ES-I3 (cell line): ENCODE data around the gene INPP5K.
"Not testable (repeated sequence)": the region's sequence is repeated elsewhere in the genome, so short reads cannot be mapped to it uniquely, and the experiment has no call there.

ENCODE experiments used
- H3K36me3 ChIP-seq: 2 replicates; pipeline ENCODE4 v1.6.1; 2013; ENCODE audit warnings: mild to moderate bottlenecking, low read length, control low read depth, moderate library complexity; ENCODE audit not compliant: insufficient read depth
- H3K4me1 ChIP-seq: 2 replicates; pipeline ENCODE4 v1.6.1; 2013; ENCODE audit warnings: mild to moderate bottlenecking, control low read depth, low read length; ENCODE audit not compliant: insufficient read depth
- H3K9ac ChIP-seq: 2 replicates; pipeline ENCODE4 v1.6.1; 2013; ENCODE audit warnings: low read depth, mild to moderate bottlenecking, low read length, moderate library complexity
- H3K9me3 ChIP-seq: 2 replicates; pipeline ENCODE4 v1.6.1; 2013; ENCODE audit warnings: mild to moderate bottlenecking, low read length, moderate library complexity; ENCODE audit not compliant: control insufficient read depth, insufficient read depth

INPP5K gene

GRCh38 chr17:1532836-1533602, 16.6 kb upstream of the INPP5K start:
- Histone ChIP-seq H3K9me3 (no peaks in the 10 kb centered on the region), H3K36me3 (peaks cover 27% of the 10 kb centered on the region), H3K4me1 (no peaks in the 10 kb centered on the region), H3K9ac (no peak overlapping the region)

GRCh38 chr17:1529863-1530262, 13.5 kb upstream of the INPP5K start:
- Histone ChIP-seq H3K36me3 (peaks cover 24% of the 10 kb centered on the region), H3K4me1 (no peaks in the 10 kb centered on the region), H3K9me3 (no peaks in the 10 kb centered on the region), H3K9ac (no peak overlapping the region)

- H3K4me1 ChIP-seq, H3K9me3 ChIP-seq, H3K9ac ChIP-seq, H3K36me3 ChIP-seq: not testable (repeated sequence)
Observed at GRCh38 chr17:1526876-1527275, 10.5 kb upstream of the INPP5K start.

GRCh38 chr17:1522626-1523025, 6.2 kb upstream of the INPP5K start:
- peaks cover 4% of the 10 kb centered on the region; the same call in 1 of the 2 replicates for H3K36me3 ChIP-seq
- H3K4me1 ChIP-seq: no peaks in the 10 kb centered on the region
- H3K9ac ChIP-seq: no peak overlapping the region
- no peaks in the 10 kb centered on the region for H3K9me3 ChIP-seq

- H3K4me1 ChIP-seq: no peaks in the 10 kb centered on the region
- no peaks in the 10 kb centered on the region for H3K9me3 ChIP-seq
- H3K36me3 ChIP-seq: peaks cover 4% of the 10 kb centered on the region; the same call in 1 of the 2 replicates
- H3K9ac ChIP-seq: no peak overlapping the region
Observed at GRCh38 chr17:1521086-1521640, 4.8 kb upstream of the INPP5K start.

- Histone ChIP-seq H3K9ac (no peak overlapping the region), H3K36me3 (peaks cover 4% of the 10 kb centered on the region; the same call in 1 of the 2 replicates)
Observed at GRCh38 chr17:1519678-1520077, 3.3 kb upstream of the INPP5K start.

GRCh38 chr17:1518410-1518809, 2.0 kb upstream of the INPP5K start:
- Histone ChIP-seq H3K9me3 (no peaks in the 10 kb centered on the region), H3K4me1 (peaks cover 5% of the 10 kb centered on the region; the same call in 1 of the 2 replicates), H3K9ac (no peak overlapping the region), H3K36me3 (peaks cover 4% of the 10 kb centered on the region; the same call in 1 of the 2 replicates)

More at GRCh38 chr17:1519678-1520077, 3.3 kb upstream of the INPP5K start:
- Histone ChIP-seq H3K4me1 (peaks cover 5% of the 10 kb centered on the region; the same call in 1 of the 2 replicates), H3K9me3 (no peaks in the 10 kb centered on the region)

GRCh38 chr17:1515640-1516387, 598 bp downstream of the INPP5K start:
- Histone ChIP-seq H3K9me3 (no peaks in the 10 kb centered on the region), H3K9ac (peak overlapping the region; percentile 77), H3K4me1 (peaks cover 5% of the 10 kb centered on the region; the same call in 1 of the 2 replicates), H3K36me3 (peaks cover 4% of the 10 kb centered on the region; the same call in 1 of the 2 replicates)

GRCh38 chr17:1512351-1512750, 4.1 kb downstream of the INPP5K start:
- peaks cover 5% of the 10 kb centered on the region; the same call in 1 of the 2 replicates for H3K4me1 ChIP-seq
- no peak overlapping the region for H3K9ac ChIP-seq
- H3K9me3 ChIP-seq: no peaks in the 10 kb centered on the region
- no peaks in the 10 kb centered on the region; the same call in 1 of the 2 replicates for H3K36me3 ChIP-seq

- H3K9ac ChIP-seq: no peak overlapping the region
- H3K36me3 ChIP-seq: no peaks in the 10 kb centered on the region; the same call in 1 of the 2 replicates
- H3K4me1 ChIP-seq: peaks cover 5% of the 10 kb centered on the region; the same call in 1 of the 2 replicates
- no peaks in the 10 kb centered on the region for H3K9me3 ChIP-seq
Observed at GRCh38 chr17:1511756-1512321, 4.6 kb downstream of the INPP5K start.

- Histone ChIP-seq H3K9ac (no peak overlapping the region), H3K4me1 (peaks cover 5% of the 10 kb centered on the region; the same call in 1 of the 2 replicates), H3K36me3 (no peaks in the 10 kb centered on the region; the same call in 1 of the 2 replicates), H3K9me3 (no peaks in the 10 kb centered on the region)
Observed at GRCh38 chr17:1511290-1511689, 5.1 kb downstream of the INPP5K start.

GRCh38 chr17:1509290-1509881, 7.0 kb downstream of the INPP5K start:
- no peaks in the 10 kb centered on the region for H3K4me1 ChIP-seq
- no peaks in the 10 kb centered on the region; the same call in 1 of the 2 replicates for H3K36me3 ChIP-seq
- H3K9ac ChIP-seq: no peak overlapping the region

GRCh38 chr17:1508709-1509108, 7.7 kb downstream of the INPP5K start:
- not testable (repeated sequence) for H3K9me3 ChIP-seq, H3K4me1 ChIP-seq, H3K36me3 ChIP-seq, H3K9ac ChIP-seq

More at GRCh38 chr17:1509290-1509881, 7.0 kb downstream of the INPP5K start:
- H3K9me3 ChIP-seq: no peaks in the 10 kb centered on the region
